8988T (cell line): ENCODE measurements around the gene ZBTB9.

Source experiments
- DNase-seq: peaks from one replicate; pipeline ENCODE4 v3.0.0; 2011

ZBTB9 gene

GRCh38 chr6:33433544-33434191, 20.7 kb upstream of the ZBTB9 start:
- no peak for DNase-seq

DNA sequence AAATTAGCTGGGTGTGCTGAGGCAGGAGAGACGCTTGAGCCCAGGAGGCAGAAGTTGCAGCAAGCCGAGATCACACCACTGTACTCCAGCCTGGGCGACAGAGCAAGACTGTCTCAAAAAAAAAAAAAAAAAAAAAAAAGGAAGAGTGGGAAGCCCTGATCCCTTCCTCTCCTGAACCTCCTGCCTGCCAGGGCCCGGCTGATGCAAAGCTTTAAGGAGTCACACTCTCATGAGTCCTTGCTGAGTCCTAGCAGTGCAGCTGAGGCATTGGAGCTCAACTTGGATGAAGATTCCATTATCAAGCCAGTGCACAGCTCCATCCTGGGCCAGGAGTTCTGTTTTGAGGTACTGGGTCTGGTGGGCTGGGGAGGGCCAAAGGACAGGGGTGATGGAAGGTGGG, 19.4 kb upstream of the ZBTB9 start:
- no peak for DNase-seq

- no peak for DNase-seq
Observed at GRCh38 chr6:33437666-33438065, 16.7 kb upstream of the ZBTB9 start.

- no peak for DNase-seq
Observed at GRCh38 chr6:33438978-33439594, 15.3 kb upstream of the ZBTB9 start.

- DNase-seq, result no peak
Observed at GRCh38 chr6:33439956-33440648, 14.3 kb upstream of the ZBTB9 start.

- no peak for DNase-seq
Observed at GRCh38 chr6:33440649-33441309, 13.6 kb upstream of the ZBTB9 start.

GRCh38 chr6:33441457-33441856, 12.9 kb upstream of the ZBTB9 start:
- no peak for DNase-seq

- no peak for DNase-seq
Observed at GRCh38 chr6:33442283-33442682, 12.1 kb upstream of the ZBTB9 start.

- DNase-seq, result no peak
Observed at GRCh38 chr6:33443025-33443424, 11.4 kb upstream of the ZBTB9 start.

DNA sequence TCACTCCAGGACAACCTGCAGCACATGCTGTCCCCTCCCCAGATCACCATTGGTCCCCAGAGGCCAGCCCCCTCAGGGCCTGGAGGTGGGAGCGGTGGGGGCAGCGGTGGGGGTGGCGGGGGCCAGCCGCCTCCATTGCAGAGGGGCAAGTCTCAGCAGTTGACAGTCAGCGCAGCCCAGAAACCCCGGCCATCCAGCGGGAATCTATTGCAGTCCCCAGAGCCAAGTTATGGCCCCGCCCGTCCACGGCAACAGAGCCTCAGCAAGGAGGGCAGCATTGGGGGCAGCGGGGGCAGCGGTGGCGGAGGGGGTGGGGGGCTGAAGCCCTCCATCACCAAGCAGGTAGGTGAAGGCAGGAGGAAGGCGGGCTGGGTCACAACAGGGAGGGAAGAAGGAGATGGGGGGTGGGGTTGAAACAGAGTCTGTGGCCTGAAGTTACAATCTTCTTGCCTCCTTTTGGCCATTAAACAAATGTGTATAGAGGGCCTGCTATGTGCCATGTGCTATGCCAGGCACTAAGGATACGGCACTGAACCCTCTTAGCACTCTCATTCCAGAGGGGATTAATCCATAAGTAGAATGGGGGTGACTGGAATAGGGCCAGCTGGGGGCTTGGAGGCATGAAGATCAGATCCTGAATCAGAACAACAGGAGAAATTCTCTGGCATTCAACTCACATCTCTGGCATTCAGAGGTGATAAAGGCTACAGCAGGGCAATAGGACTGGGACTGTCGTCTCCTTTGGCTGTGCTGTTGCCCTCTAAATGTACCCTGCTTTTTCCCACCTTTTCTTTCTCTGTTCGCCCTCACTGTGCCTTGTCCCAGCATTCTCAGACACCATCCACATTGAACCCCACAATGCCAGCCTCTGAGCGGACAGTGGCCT, 10.5 kb upstream of the ZBTB9 start:
- DNase-seq, result no peak

DNA sequence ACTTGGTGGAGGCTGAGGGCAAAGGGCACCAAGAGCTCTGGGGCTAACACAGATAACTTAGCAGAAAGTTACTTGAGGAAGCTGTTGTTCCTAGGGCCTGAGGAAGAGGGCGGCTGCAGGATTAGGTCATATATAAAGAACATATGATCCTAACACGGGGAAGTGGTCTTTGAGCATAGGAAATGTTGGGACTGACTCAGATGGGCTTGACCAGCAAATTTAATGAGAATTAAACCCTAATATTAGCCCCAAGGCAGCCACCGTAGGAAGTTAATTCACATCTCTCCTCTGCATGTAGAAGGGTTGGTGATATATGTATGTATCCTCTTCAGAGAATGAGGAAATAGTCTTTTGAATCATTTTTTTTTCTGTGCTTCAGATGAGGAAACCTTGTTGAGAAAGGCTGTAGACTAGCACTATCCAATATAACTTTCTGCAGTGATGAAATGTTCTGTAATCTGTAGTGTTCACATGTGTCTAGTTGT, 9.2 kb upstream of the ZBTB9 start:
- DNase-seq, result no peak

GRCh38 chr6:33446356-33446755, 8.0 kb upstream of the ZBTB9 start:
- no peak for DNase-seq

DNA sequence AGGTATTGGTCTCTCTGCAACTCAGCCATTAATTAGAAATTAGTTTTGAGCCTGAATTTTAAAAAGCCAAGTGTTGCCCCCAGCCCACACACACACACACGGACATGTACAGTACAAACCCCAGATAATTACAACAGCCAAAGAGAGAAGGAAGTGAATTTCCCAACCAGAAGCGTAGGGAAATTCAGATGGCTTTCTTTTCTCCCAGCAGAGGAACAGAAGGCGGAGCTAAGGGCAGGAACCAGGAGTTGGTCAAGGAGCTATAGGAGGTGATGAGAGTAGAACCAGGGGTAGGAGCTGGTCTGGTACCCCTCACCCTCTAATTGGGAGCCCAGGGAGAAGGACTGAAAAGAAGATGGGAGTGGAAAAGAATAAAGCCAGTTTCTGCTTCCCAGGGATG, 3.9 kb upstream of the ZBTB9 start:
- peak; percentile 17 for DNase-seq

DNA sequence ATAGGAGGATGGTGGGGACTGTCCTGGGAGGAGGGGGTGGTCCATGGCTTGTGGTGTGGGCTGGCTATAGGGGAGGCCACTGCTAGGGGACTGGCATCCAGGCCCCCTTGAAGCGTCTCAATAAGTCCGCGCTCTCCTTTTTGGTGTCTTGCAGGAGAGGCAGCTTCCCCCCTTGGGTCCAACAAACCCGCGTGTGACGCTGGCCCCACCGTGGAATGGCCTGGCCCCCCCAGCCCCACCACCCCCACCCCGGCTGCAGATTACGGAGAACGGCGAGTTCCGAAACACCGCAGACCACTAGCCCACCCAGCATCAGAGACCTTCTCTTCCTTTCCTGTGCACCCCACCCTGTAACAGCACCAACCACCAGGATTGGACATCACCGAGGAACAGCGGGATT, 2.8 kb upstream of the ZBTB9 start:
- peak; percentile 24 for DNase-seq

GRCh38 chr6:33452496-33452895, 1.9 kb upstream of the ZBTB9 start:
- DNase-seq, result peak; percentile 25

DNA sequence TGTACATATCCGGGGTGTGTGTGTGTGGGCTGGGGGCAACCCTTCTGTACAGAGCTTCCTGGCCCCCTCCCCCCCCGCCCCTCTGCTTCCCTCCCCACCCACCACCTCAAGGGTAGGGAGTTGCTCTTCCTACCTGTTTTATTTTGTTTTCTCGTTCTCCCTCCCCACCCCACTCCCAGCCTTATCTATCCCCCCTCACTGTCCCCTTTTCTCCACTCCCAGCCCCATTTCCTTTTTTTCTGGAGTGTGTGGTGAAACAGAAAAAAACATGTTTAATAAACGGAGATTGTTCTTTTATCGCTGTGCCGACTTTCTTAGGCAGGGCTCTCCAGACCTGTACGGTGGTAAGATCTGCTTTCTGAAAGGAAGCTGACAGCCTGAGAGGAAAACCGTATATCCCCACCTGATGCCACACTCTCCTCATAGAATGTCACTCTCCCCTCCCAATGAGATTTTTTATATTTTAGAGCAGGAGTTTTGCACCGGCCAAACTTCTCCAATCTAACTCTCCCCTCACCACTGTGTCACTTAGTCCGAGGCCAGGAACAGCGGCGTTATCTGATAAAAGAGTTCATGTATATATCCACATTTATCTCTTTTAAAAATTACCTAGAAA, 875 bp upstream of the ZBTB9 start:
- DNase-seq, result peak; percentile 23

DNA sequence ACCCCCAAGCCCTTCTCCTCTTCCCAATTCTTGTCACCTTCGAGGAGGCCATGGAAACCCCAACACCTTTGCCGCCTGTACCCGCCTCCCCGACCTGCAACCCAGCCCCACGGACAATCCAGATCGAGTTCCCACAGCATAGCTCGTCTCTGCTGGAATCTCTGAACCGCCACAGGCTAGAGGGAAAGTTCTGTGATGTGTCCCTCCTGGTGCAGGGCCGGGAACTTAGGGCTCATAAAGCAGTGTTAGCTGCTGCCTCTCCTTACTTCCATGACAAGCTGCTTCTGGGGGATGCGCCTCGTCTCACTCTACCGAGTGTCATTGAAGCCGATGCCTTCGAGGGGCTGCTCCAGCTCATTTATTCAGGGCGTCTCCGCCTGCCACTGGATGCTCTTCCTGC, 675 bp downstream of the ZBTB9 start:
- DNase-seq, result no peak

GRCh38 chr6:33456156-33456555, 1.8 kb downstream of the ZBTB9 start:
- DNase-seq, result no peak

DNA sequence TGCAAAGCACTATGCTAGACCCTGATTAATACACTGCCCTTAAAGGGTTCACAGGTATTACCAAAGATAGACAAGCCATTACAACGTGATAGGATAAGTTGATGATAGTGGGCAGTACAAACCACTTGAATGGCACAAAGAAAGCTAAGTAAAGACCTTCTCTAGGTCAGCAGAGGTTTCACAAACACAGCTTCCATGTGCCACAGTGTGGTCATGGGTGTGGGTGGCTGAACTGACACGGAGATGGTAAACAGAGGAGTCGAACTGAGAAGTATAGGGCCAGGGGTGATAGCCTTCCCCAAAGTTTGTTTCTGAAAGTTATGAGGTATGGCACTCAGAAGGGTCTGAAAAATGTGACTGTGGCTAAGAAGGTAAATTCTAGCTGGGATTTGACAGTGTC, 4.3 kb downstream of the ZBTB9 start:
- DNase-seq, result no peak

GRCh38 chr6:33459226-33459625, 4.8 kb downstream of the ZBTB9 start:
- no peak for DNase-seq

DNA sequence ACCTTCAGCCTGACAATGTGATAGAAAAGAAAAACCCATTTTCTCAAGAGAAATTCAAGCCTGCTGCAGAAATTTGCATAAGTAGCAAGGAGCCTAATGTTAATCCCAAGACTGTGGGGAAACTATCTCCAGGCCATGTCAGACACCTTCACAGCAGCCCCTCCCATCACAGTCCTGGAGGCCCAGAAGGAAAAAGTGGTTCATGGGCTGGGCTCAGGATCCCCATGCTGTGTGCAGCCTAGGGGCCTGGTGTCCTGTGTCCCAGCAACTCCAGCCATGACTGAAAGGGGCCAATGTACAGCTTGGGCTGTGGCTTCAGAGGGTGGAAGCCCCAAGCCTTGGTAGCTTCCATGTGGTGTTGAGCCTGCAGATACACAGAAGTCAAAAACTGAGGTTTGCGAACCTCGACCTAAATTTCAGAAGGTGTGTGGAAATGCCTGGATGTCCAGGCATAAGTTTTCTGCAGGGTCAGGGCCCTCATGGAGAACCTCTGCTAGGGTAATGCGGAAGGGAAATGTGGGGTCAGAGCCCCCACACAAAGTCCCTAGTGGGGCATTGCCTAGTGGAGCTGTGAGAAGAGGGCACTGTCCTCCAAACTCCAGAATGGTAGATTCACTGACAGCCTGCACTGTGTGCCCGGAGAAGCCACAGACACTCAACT, 11.8 kb downstream of the ZBTB9 start:
- no peak for DNase-seq

- DNase-seq, result no peak
Observed at GRCh38 chr6:33467091-33467490, 12.7 kb downstream of the ZBTB9 start.
